Upper lobe of left lung (tissue), 4 donors: Measurements from ENCODE around the gene ARHGEF6.
A peak's percentile ranks its signal among the peaks of the same experiment; 100 is the strongest.

ENCODE experiments used
- EP300 ChIP-seq, 4 donors: sonication (generic); formaldehyde crosslinking; IDR thresholded peaks; one replicate each; pipeline ENCODE4 v1.5.1; 2017; ENCODE audit warnings: antibody characterized with exemption in 4 of 4, control low read depth in 2 of 4
- TF ChIP-seq, protein P1 (sequence below), 6 experiments: fragments of 450-650 bp in 4 of 6; fragments of 200-600 bp in 2 of 6; sonication (generic) in 2 of 6; IDR thresholded peaks; one replicate each; pipeline ENCODE4 v1.5.1; 2016 to 2019; ENCODE audit warnings: antibody characterized with exemption in 6 of 6

DNA sequence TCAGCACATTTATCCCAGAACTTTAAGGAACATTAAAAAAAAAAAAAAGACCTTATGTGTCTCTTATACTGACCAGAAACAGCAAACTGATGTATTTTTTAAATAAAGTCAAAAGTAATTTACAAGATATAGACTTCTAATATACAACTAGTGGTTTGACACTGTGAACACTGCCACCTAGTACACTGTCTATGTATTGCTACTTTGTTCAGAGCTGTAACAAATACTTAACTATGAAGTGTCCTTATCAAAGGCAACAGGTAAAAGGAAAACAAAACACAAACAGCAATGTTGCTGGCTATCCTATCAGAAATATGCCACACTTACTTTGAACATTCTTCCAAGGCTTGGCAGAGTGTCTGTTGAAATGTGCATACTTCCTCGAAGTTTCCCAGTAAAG is 72.4 kb downstream of the ARHGEF6 start:
- TF ChIP-seq, protein P1, sequence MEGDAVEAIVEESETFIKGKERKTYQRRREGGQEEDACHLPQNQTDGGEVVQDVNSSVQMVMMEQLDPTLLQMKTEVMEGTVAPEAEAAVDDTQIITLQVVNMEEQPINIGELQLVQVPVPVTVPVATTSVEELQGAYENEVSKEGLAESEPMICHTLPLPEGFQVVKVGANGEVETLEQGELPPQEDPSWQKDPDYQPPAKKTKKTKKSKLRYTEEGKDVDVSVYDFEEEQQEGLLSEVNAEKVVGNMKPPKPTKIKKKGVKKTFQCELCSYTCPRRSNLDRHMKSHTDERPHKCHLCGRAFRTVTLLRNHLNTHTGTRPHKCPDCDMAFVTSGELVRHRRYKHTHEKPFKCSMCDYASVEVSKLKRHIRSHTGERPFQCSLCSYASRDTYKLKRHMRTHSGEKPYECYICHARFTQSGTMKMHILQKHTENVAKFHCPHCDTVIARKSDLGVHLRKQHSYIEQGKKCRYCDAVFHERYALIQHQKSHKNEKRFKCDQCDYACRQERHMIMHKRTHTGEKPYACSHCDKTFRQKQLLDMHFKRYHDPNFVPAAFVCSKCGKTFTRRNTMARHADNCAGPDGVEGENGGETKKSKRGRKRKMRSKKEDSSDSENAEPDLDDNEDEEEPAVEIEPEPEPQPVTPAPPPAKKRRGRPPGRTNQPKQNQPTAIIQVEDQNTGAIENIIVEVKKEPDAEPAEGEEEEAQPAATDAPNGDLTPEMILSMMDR (IDR thresholded peaks at IDR 0.05) = peak in 4 of 6 experiments; percentile 20 to 38 (median 26)
- TF ChIP-seq EP300 (IDR thresholded peaks at IDR 0.05) = no peak
